ENCODE data around the gene ATP5IF1. TPM values are rescaled to one million over a fixed set of nuclear protein-coding genes. Genes with fewer than 3 reads are reported as not detected.

Gene ATP5IF1
- total and polyA plus RNA-seq, 2 donors from 2014 or later, result 172 to 906 TPM

DNA sequence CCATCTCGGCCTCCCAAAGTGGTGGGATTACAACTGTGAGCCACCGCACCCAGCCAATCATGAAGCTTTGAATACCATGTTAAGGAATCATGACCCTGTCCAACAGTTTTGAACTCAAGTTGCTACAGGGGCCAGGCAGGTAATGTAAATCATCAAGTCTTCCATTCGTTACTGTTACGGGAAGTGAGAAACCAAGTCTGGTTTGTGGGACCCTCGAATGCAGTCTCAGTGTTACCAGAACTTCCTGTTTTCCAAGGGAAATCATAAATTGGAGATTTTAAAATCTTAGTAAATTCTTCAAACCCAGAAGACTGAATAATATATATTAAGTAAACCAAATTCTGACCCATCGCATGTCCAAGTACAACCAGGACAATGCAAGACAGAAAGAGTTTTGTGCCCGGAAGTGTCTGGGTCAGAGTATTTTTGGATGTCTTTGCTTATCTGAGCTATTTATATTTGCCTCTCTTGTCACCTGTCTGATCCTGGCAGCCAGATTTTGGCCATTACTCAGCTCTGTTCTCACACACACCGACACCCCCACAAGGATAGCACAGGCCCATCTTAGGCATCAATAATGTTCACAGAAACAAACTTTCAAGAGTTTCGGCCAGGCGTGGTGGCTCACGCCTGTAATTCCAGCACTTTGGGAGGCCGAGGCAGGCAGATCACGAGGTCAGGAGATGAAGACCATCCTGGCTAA, 8.8 kb downstream of the ATP5IF1 start:
- Histone ChIP-seq H3K27me3 (ENCODE audit: control insufficient read depth, insufficient read depth, low read length) (no peaks in the 10 kb centered on the region), H3K27ac (ENCODE audit: low read depth in 2 of 2, low read length in 2 of 2) (peak overlapping the region; percentile 79 to 85), H3K36me3 (ENCODE audit: control insufficient read depth in 2 of 3, insufficient read depth in 3 of 3, low read length in 3 of 3) (no peaks in the 10 kb centered on the region), H3K9me3 (ENCODE audit: control insufficient read depth in 2 of 3, insufficient read depth in 1 of 3, low read length in 3 of 3) (no peaks in the 10 kb centered on the region), H3K4me3 (ENCODE audit: low read length in 3 of 3) (peak overlapping the region in 1 of 3 donors; percentile 24), H3K4me1 (ENCODE audit: control insufficient read depth in 2 of 3, insufficient read depth in 2 of 3, low read depth in 1 of 3, low read length in 3 of 3) (peaks cover 4 to 26% (median 22%) of the 10 kb centered on the region in 3 donors), H3K9ac (ENCODE audit: low read length in 3 of 3) (peak overlapping the region in 1 of 3 donors; percentile 43)
- intact Hi-C loops (cut with DNase I), result no loop called here
- FAIRE-seq, result no peak
- no peak for DNase-seq
- TF ChIP-seq, protein P1, sequence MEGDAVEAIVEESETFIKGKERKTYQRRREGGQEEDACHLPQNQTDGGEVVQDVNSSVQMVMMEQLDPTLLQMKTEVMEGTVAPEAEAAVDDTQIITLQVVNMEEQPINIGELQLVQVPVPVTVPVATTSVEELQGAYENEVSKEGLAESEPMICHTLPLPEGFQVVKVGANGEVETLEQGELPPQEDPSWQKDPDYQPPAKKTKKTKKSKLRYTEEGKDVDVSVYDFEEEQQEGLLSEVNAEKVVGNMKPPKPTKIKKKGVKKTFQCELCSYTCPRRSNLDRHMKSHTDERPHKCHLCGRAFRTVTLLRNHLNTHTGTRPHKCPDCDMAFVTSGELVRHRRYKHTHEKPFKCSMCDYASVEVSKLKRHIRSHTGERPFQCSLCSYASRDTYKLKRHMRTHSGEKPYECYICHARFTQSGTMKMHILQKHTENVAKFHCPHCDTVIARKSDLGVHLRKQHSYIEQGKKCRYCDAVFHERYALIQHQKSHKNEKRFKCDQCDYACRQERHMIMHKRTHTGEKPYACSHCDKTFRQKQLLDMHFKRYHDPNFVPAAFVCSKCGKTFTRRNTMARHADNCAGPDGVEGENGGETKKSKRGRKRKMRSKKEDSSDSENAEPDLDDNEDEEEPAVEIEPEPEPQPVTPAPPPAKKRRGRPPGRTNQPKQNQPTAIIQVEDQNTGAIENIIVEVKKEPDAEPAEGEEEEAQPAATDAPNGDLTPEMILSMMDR (IDR thresholded peaks at IDR 0.05; ENCODE audit: borderline replicate concordance, extremely low read depth, insufficient read depth), result no peak

DNA sequence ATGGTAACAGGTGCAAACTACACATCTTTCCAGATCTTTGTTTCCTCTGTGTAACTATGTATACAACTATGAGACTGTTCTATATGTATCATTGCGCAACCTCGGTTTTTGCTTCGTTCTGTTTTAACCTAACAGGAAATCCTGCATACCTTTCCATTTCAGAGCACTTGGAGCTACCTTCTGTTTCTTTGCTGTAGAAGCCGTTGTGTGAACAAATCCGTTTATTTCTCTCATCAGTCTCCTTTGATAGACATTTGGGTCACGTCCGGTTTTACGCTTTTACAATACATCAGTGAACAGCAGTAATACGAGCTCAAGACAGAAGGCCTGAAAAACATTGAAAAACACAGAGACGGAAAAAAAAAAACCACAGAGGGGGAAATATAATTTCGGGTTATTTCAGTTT, 10.5 kb downstream of the ATP5IF1 start:
- peak overlapping the region; percentile 37 to 83 (median 52) for H3K9ac ChIP-seq (ENCODE audit: low read length in 3 of 3)
- TF ChIP-seq, protein P1 (IDR thresholded peaks at IDR 0.05; ENCODE audit: borderline replicate concordance, extremely low read depth, insufficient read depth), result no peak
- intact Hi-C loops (cut with DNase I), result no loop called here
- H3K27me3 ChIP-seq (ENCODE audit: control insufficient read depth, insufficient read depth, low read length), result no peaks in the 10 kb centered on the region
- FAIRE-seq (no peak), DNase-seq (peak in 2 of 5 donors; percentile 59 to 70)
- H3K4me1 ChIP-seq (ENCODE audit: control insufficient read depth in 2 of 3, insufficient read depth in 2 of 3, low read depth in 1 of 3, low read length in 3 of 3), result peaks cover 4 to 27% (median 23%) of the 10 kb centered on the region in 3 donors
- H3K27ac ChIP-seq (ENCODE audit: low read depth in 2 of 2, low read length in 2 of 2), result peak overlapping the region; percentile 51 to 66
- peak overlapping the region; percentile 67 to 89 (median 80) for H3K4me3 ChIP-seq (ENCODE audit: low read length in 3 of 3)
- H3K36me3 ChIP-seq (ENCODE audit: control insufficient read depth in 2 of 3, insufficient read depth in 3 of 3, low read length in 3 of 3), result no peaks in the 10 kb centered on the region
- no peaks in the 10 kb centered on the region for H3K9me3 ChIP-seq (ENCODE audit: control insufficient read depth in 2 of 3, insufficient read depth in 1 of 3, low read length in 3 of 3)

DNA sequence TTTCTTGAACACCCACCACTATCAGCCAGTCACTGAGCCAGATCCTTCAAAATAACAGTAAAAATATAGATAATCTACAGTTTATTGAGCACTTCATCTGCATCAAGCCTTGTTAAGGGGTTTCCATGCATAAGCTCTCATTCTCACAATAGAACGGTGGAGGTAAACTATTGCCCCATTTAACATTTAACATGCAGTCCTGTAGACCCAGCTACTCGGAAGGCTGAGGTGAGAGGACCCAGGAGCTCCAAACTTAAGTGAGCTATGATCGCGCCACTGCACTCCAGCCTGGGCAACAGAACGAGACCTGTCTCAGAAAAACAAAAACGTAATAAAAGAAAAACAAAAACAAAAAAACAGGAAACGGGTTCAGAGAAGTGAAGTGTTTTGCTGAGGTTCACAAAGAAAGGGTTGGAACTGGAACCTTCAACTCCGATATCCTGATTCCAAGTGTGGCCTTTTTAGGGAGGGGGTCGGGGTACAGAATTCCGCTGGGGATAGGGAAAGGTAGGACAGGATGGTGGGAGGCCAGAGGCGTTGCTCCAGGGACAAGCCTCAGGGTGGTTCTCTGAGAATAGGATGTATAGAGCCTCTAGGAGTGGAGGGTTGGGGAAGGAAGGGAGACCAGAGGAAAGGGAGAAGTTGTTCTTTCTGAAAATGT, 11.8 kb downstream of the ATP5IF1 start:
- no peaks in the 10 kb centered on the region for H3K36me3 ChIP-seq (ENCODE audit: control insufficient read depth in 2 of 3, insufficient read depth in 3 of 3, low read length in 3 of 3)
- DNase-seq (no peak), FAIRE-seq (no peak)
- TF ChIP-seq, protein P1 (IDR thresholded peaks at IDR 0.05; ENCODE audit: borderline replicate concordance, extremely low read depth, insufficient read depth), result no peak
- H3K9ac ChIP-seq (ENCODE audit: low read length in 3 of 3), result peak overlapping the region; percentile 37 to 60 (median 45)
- no peaks in the 10 kb centered on the region for H3K9me3 ChIP-seq (ENCODE audit: control insufficient read depth in 2 of 3, insufficient read depth in 1 of 3, low read length in 3 of 3)
- intact Hi-C loops (cut with DNase I), result no loop called here
- H3K27me3 ChIP-seq (ENCODE audit: control insufficient read depth, insufficient read depth, low read length), result no peaks in the 10 kb centered on the region
- H3K4me1 ChIP-seq (ENCODE audit: control insufficient read depth in 2 of 3, insufficient read depth in 2 of 3, low read depth in 1 of 3, low read length in 3 of 3), result peaks cover 4 to 27% (median 19%) of the 10 kb centered on the region in 3 donors
- H3K27ac ChIP-seq (ENCODE audit: low read depth in 2 of 2, low read length in 2 of 2), result peak overlapping the region; percentile 71 to 82
- peak overlapping the region; percentile 38 to 65 (median 57) for H3K4me3 ChIP-seq (ENCODE audit: low read length in 3 of 3)

All from kidney (tissue), 14 donors.